Activated T-cell treated with anti-CD3 and anti-CD28 coated beads for 48 hours (primary cell): ENCODE results near the gene DDX10.

Source experiments
- DNase-seq: peaks from one replicate; pipeline ENCODE4 v3.0.0-alpha.2; 2020; ENCODE audit warnings: low read depth

The DDX10 gene

GRCh38 chr11:108939135-108939534 is 274.3 kb downstream of the DDX10 start:
- no peak for DNase-seq

- DNase-seq: no peak
Observed at GRCh38 chr11:108943853-108944252, 279.0 kb downstream of the DDX10 start.

- no peak for DNase-seq
Observed at GRCh38 chr11:108944471-108945178, 279.8 kb downstream of the DDX10 start.

- no peak for DNase-seq
Observed at GRCh38 chr11:108945341-108945740, 280.5 kb downstream of the DDX10 start.

- DNase-seq: no peak
Observed at GRCh38 chr11:108947654-108948570, 283.0 kb downstream of the DDX10 start.

GRCh38 chr11:108958368-108959104 is 293.7 kb downstream of the DDX10 start:
- DNase-seq: no peak

- DNase-seq: no peak
Observed at GRCh38 chr11:108959105-108959761, 294.4 kb downstream of the DDX10 start.

- DNase-seq: no peak
Observed at GRCh38 chr11:108959874-108960273, 295.0 kb downstream of the DDX10 start.

GRCh38 chr11:108960501-108960900 is 295.6 kb downstream of the DDX10 start:
- DNase-seq: no peak

GRCh38 chr11:108961095-108961494 is 296.2 kb downstream of the DDX10 start:
- no peak for DNase-seq

- no peak for DNase-seq
Observed at GRCh38 chr11:108963118-108963517, 298.2 kb downstream of the DDX10 start.

- no peak for DNase-seq
Observed at GRCh38 chr11:108965306-108966001, 300.6 kb downstream of the DDX10 start.

GRCh38 chr11:108966206-108966605 is 301.3 kb downstream of the DDX10 start:
- no peak for DNase-seq

- no peak for DNase-seq
Observed at GRCh38 chr11:108966978-108967377, 302.1 kb downstream of the DDX10 start.

- no peak for DNase-seq
Observed at GRCh38 chr11:108967571-108967970, 302.7 kb downstream of the DDX10 start.

GRCh38 chr11:108970221-108970991 is 305.5 kb downstream of the DDX10 start:
- DNase-seq: no peak

GRCh38 chr11:108973402-108974162 is 308.7 kb downstream of the DDX10 start:
- DNase-seq: no peak

- no peak for DNase-seq
Observed at GRCh38 chr11:108975026-108975425, 310.2 kb downstream of the DDX10 start.

GRCh38 chr11:108975641-108976071 is 310.8 kb downstream of the DDX10 start:
- DNase-seq: no peak
